Neuronal stem cell (in vitro differentiated cells): ENCODE results near the gene FGGY.

Experiments used
- DNase-seq: peaks from one replicate; pipeline ENCODE4 v3.0.0-alpha.2; 2013; ENCODE audit warnings: low spot score
- H2AFZ ChIP-seq: one replicate; pipeline ENCODE4 v1.6.1; 2013; ENCODE audit warnings: mild to moderate bottlenecking, low read length, inconsistent platforms
- H2AK5ac ChIP-seq: 2 replicates; pipeline ENCODE4 v1.6.1; 2013; ENCODE audit warnings: low read depth, mild to moderate bottlenecking, inconsistent platforms, low read length, moderate library complexity, mixed read lengths
- H2BK120ac ChIP-seq: 2 replicates; pipeline ENCODE4 v1.6.1; 2013; ENCODE audit warnings: low read depth, mild to moderate bottlenecking, inconsistent platforms, low read length, moderate library complexity, mixed read lengths
- H2BK12ac ChIP-seq: one replicate; pipeline ENCODE4 v1.6.1; 2013; ENCODE audit warnings: low read length, inconsistent platforms
- H2BK15ac ChIP-seq: 2 replicates; pipeline ENCODE4 v1.6.1; 2013; ENCODE audit warnings: mild to moderate bottlenecking, low read length, inconsistent platforms, mixed read lengths
- H2BK5ac ChIP-seq: one replicate; pipeline ENCODE4 v1.6.1; 2013; ENCODE audit warnings: inconsistent platforms, mild to moderate bottlenecking, low read length, moderate library complexity
- H3K14ac ChIP-seq: one replicate; pipeline ENCODE4 v1.6.1; 2013; ENCODE audit warnings: low read length, inconsistent platforms
- H3K18ac ChIP-seq: 2 replicates; pipeline ENCODE4 v1.6.1; 2013; ENCODE audit warnings: low read length, inconsistent platforms
- H3K23ac ChIP-seq: 2 replicates; pipeline ENCODE4 v1.6.1; 2013; ENCODE audit warnings: low read depth, mild to moderate bottlenecking, mixed read lengths, low read length, inconsistent platforms; ENCODE audit not compliant: poor library complexity
- H3K27ac ChIP-seq: replicated peaks from 3 replicates; pipeline ENCODE4 v1.5.1; 2013; ENCODE audit warnings: low read length, inconsistent platforms
- H3K27me3 ChIP-seq, 3 experiments: 2 replicates each; pipeline ENCODE4 v1.6.1; 2013; ENCODE audit warnings: low read length in 3 of 3, mild to moderate bottlenecking in 2 of 3, inconsistent platforms in 1 of 3, low read depth in 1 of 3, mixed read lengths in 1 of 3, moderate library complexity in 1 of 3; ENCODE audit not compliant: control insufficient read depth in 3 of 3, insufficient read depth in 3 of 3
- H3K36me3 ChIP-seq, 2 donors: replicated peaks in 1 of 2; 2 replicates each; pipeline ENCODE4 v1.6.1; 2013; ENCODE audit warnings: low read length in 2 of 2; ENCODE audit not compliant: control insufficient read depth in 2 of 2, insufficient read depth in 2 of 2
- H3K4ac ChIP-seq: 2 replicates; pipeline ENCODE4 v1.6.1; 2013; ENCODE audit warnings: inconsistent platforms, mild to moderate bottlenecking, low read length, moderate library complexity
- H3K4me1 ChIP-seq, 2 donors: 1 replicate in 1 of 2; 2 replicates in 1 of 2; pipeline ENCODE4 v1.6.1; 2013; ENCODE audit warnings: low read length in 2 of 2, low read depth in 1 of 2; ENCODE audit not compliant: control insufficient read depth in 2 of 2, insufficient read depth in 1 of 2
- H3K4me2 ChIP-seq: one replicate; pipeline ENCODE4 v1.6.1; 2013; ENCODE audit warnings: mild to moderate bottlenecking, low read length, inconsistent platforms; ENCODE audit not compliant: insufficient read depth, poor library complexity, severe bottlenecking
- H3K4me3 ChIP-seq, 2 donors: 2 replicates each; pipeline ENCODE4 v1.5.1; 2013; ENCODE audit warnings: low read length in 2 of 2, mild to moderate bottlenecking in 2 of 2, inconsistent platforms in 1 of 2, moderate library complexity in 1 of 2
- H3K79me1 ChIP-seq: one replicate; pipeline ENCODE4 v1.6.1; 2013; ENCODE audit warnings: low read depth, mild to moderate bottlenecking, inconsistent platforms, low read length, moderate library complexity
- H3K9ac ChIP-seq: one replicate; pipeline ENCODE4 v1.6.1; 2013; ENCODE audit warnings: mild to moderate bottlenecking, low read depth, low read length, inconsistent platforms; ENCODE audit not compliant: poor library complexity
- H3K9me3 ChIP-seq, 2 donors: replicated peaks in 1 of 2; 2 replicates each; pipeline versions ENCODE3 to v1.6.1; 2013; ENCODE audit warnings: low read length in 2 of 2, mild to moderate bottlenecking in 2 of 2, inconsistent platforms in 1 of 2, low read depth in 1 of 2, mixed read lengths in 1 of 2, moderate library complexity in 1 of 2; ENCODE audit not compliant: control insufficient read depth in 2 of 2, insufficient read depth in 1 of 2
- H4K8ac ChIP-seq: one replicate; pipeline ENCODE4 v1.6.1; 2013; ENCODE audit warnings: low read depth, mild to moderate bottlenecking, inconsistent platforms, low read length, moderate library complexity
- H4K91ac ChIP-seq: one replicate; pipeline ENCODE4 v1.6.1; 2013; ENCODE audit warnings: low read length, low read depth, mild to moderate bottlenecking, inconsistent platforms; ENCODE audit not compliant: poor library complexity
- WGBS, 2 donors: extraction: QIAGEN DNeasy Blood & Tissue Kit; methylation state at CpG; one replicate each; pipeline ENCODE4 v1.1.7; 2013; ENCODE audit warnings: missing lambda C conversion rate in 2 of 2, mixed read lengths in 1 of 2; ENCODE audit not compliant: insufficient read length in 2 of 2, insufficient replicate concordance in 1 of 2; ENCODE audit errors: extremely low coverage in 2 of 2; 5-methylcytosine and 5-hydroxymethylcytosine counted together

FGGY gene

GRCh38 chr1:59689730-59690129 lies 392.8 kb downstream of the FGGY start:
- no peak for DNase-seq
- Histone ChIP-seq H2AFZ (no peak overlapping the region), H4K91ac (no peak overlapping the region), H3K4me3 (no peak overlapping the region), H3K4ac (no peak overlapping the region), H3K27me3 (no peaks in the 10 kb centered on the region), H2BK5ac (no peak overlapping the region), H3K23ac (no peak overlapping the region), H2BK12ac (no peak overlapping the region), H3K27ac (no peak overlapping the region), H3K4me2 (no peak overlapping the region), H3K9ac (no peak overlapping the region), H3K79me1 (no peaks in the 10 kb centered on the region), H3K4me1 (peaks cover 3 to 11% of the 10 kb centered on the region in 2 donors), H3K36me3 (no peaks in the 10 kb centered on the region), H4K8ac (no peak overlapping the region), H3K9me3 (no peaks in the 10 kb centered on the region), H2BK120ac (no peak overlapping the region), H3K18ac (no peak overlapping the region), H2AK5ac (no peak overlapping the region), H3K14ac (no peak overlapping the region), H2BK15ac (no peak overlapping the region)
- WGBS, 2 donors, result no CpG with 5 or more reads among the region's 1 CpG

- Histone ChIP-seq H3K9me3 (no peaks in the 10 kb centered on the region), H4K91ac (no peak overlapping the region), H3K79me1 (no peaks in the 10 kb centered on the region), H3K27me3 (no peaks in the 10 kb centered on the region), H3K4ac (no peak overlapping the region), H2BK15ac (no peak overlapping the region), H2BK5ac (no peak overlapping the region), H3K27ac (no peak overlapping the region), H3K4me2 (no peak overlapping the region), H3K4me1 (peaks cover 3 to 11% of the 10 kb centered on the region in 2 donors), H3K18ac (no peak overlapping the region), H2BK120ac (no peak overlapping the region), H4K8ac (no peak overlapping the region), H3K36me3 (no peaks in the 10 kb centered on the region), H2AK5ac (no peak overlapping the region), H2BK12ac (no peak overlapping the region), H3K4me3 (no peak overlapping the region), H3K9ac (no peak overlapping the region), H3K23ac (no peak overlapping the region), H3K14ac (no peak overlapping the region), H2AFZ (no peak overlapping the region)
- no CpG with 5 or more reads among the region's 7 CpGs for WGBS, 2 donors
- DNase-seq, result no peak
Observed at GRCh38 chr1:59690171-59690930, 393.5 kb downstream of the FGGY start.

- H3K4ac ChIP-seq, result no peak overlapping the region
- WGBS, 2 donors, result no CpG with 5 or more reads among the region's 4 CpGs
- H2AFZ ChIP-seq, result no peak overlapping the region
- no peak overlapping the region for H3K4me2 ChIP-seq
- H3K36me3 ChIP-seq, result no peaks in the 10 kb centered on the region
- H3K9ac ChIP-seq, result no peak overlapping the region
- H4K91ac ChIP-seq, result no peak overlapping the region
- no peak overlapping the region for H2AK5ac ChIP-seq
- H3K27me3 ChIP-seq, result no peaks in the 10 kb centered on the region
- peaks cover 3 to 11% of the 10 kb centered on the region in 2 donors for H3K4me1 ChIP-seq
- H3K14ac ChIP-seq, result no peak overlapping the region
- H2BK5ac ChIP-seq, result no peak overlapping the region
- no peaks in the 10 kb centered on the region for H3K9me3 ChIP-seq
- no peak overlapping the region for H2BK15ac ChIP-seq
- no peak overlapping the region for H4K8ac ChIP-seq
- DNase-seq, result no peak
- peak overlapping the region; percentile 78 for H3K18ac ChIP-seq
- H2BK120ac ChIP-seq, result no peak overlapping the region
- H3K79me1 ChIP-seq, result no peaks in the 10 kb centered on the region
- H3K27ac ChIP-seq, result no peak overlapping the region
- H3K4me3 ChIP-seq, result no peak overlapping the region
- H2BK12ac ChIP-seq, result no peak overlapping the region
- no peak overlapping the region for H3K23ac ChIP-seq
Observed at GRCh38 chr1:59691261-59691660, 394.4 kb downstream of the FGGY start.

GRCh38 chr1:59692591-59692990 lies 395.7 kb downstream of the FGGY start:
- DNase-seq, result no peak
- no peak overlapping the region for H2AK5ac ChIP-seq
- no peaks in the 10 kb centered on the region for H3K9me3 ChIP-seq
- no peak overlapping the region for H3K4me3 ChIP-seq
- no peak overlapping the region for H2BK12ac ChIP-seq
- no peak overlapping the region for H3K27ac ChIP-seq
- H3K4me1 ChIP-seq, result peaks cover 5 to 17% of the 10 kb centered on the region in 2 donors
- no peak overlapping the region for H4K91ac ChIP-seq
- H3K36me3 ChIP-seq, result no peaks in the 10 kb centered on the region
- no peak overlapping the region for H3K4ac ChIP-seq
- no peak overlapping the region for H3K18ac ChIP-seq
- H2BK15ac ChIP-seq, result no peak overlapping the region
- H2BK120ac ChIP-seq, result no peak overlapping the region
- H2BK5ac ChIP-seq, result no peak overlapping the region
- H3K14ac ChIP-seq, result no peak overlapping the region
- H4K8ac ChIP-seq, result no peak overlapping the region
- no peak overlapping the region for H2AFZ ChIP-seq
- no peak overlapping the region for H3K23ac ChIP-seq
- no peaks in the 10 kb centered on the region for H3K79me1 ChIP-seq
- WGBS, 2 donors, result no CpG with 5 or more reads among the region's 5 CpGs
- no peaks in the 10 kb centered on the region for H3K27me3 ChIP-seq
- H3K4me2 ChIP-seq, result no peak overlapping the region
- H3K9ac ChIP-seq, result no peak overlapping the region
